NCI-H82 treated with DMSO at 0.1 percent for 48 hours (cell line): ENCODE data around the gene LMX1B.

Source experiments
- DNase-seq: peaks from one replicate; lab custom pipeline; 2025; ENCODE audit not compliant: unreplicated experiment; lab: John Stamatoyannopoulos, UW

LMX1B gene

GRCh38 chr9:126630458-126631237 is 16.9 kb downstream of the LMX1B start:
- no peak for DNase-seq

GRCh38 chr9:126631254-126631653 is 17.5 kb downstream of the LMX1B start:
- DNase-seq, result no peak

DNA sequence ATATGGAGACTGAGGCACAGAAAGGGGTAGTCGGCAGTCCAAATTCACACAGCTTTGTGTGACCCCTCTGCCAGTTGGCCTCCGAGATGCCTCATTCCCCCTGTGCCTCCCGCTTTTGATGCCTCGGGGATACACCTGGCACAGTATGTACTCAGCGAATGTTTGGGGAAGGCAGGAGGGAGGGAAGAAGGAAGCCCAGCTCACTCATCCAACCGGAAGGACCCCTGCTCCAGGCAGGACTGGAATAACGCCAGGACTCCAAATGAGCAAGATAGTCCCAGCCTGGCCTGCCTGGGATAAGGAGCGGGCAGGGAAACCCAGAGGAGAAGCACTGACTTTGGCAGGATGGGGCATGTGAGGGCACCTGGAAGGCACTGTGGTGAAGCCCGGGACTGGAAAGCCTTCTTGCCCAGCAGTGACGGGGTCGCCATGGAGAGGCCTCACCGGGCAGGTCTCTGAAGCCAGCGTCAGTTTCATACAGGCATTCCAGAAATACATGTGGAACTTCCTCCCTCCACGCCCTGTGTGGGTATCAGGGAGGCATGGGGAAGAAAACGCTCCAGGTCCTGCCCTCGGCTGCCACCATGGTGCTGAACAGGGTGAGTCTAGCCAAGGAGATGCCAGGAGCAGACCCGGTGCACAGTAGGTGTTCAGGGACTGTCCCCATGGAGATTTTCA is 20.3 kb downstream of the LMX1B start:
- DNase-seq, result no peak

GRCh38 chr9:126635061-126635460 is 21.3 kb downstream of the LMX1B start:
- DNase-seq, result no peak

DNA sequence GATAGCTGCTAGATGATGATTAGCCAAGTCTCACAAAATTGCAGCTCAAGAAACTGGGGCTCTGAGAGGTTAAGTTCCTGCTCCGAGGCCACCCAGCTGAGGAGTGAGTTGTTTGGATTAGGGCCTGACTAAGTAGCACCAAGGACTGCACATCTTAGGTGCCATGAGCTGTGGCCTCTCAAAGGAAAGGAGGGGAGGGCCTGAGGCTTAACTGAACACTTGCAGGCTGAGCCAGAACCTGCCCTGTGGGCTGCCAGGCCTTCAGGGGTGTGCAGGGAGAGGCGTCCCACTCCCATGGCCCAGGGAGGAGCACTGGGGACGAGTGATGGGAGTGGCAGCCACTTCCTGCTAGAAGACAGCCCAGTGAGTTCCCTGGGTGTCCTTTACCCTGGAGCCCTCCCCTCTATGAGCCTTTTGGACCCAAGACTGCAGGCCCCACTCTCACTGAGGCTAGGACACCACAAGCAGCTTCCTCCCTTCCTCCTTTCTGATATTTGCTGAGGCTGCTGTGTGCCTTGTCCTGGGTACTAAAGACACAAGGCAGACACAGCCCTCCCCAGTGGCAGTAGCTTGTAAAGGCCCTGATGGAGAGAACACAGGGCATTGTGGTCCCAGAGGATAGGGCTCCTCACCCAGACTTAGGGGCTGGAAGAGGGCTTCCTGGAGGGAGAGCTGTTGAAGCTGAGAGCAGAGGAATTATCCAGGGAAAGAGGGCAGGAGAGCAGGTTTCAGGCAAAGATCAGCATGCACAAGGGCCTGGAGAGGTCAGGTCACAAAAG is 22.1 kb downstream of the LMX1B start:
- no peak for DNase-seq

DNA sequence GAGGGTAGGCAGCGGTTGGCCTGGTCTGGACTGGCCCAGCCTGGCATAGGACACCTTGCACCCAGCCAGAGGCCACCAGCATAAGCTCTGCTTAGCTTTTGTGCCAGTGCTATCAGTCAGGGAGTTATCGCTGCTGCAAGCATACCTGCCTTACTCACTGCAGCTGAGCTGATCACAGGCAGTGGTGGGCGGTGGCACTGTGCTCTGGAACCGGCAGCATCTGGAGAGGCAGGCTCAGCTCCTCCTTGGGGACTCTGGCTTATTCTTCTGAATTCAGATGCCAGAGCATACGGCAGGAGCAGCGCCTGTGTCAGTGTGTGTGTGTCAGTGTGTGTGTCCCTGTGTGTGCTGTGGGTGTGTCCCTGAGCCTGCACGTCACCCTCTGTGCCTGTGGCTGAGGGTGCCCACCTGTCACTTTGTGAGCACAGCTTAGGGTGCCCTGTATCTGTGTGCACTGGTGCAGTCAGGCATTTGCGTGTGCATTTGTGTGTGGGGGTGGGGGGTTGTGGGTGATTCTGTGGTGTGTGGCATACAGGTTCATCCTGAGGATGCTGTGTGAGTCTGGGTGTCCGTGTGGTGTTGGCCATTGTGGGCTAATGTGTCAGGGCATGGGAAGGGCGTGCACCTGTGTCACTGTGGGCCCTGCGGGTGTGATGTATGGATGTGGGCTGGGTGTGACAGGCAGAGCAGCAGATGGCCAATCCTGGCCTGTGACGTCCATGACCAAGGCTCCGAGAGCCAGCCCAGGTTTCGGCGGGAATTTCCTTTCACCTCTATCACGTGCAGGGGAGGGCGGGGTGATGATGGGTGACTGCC is 23.5 kb downstream of the LMX1B start:
- DNase-seq, result no peak

DNA sequence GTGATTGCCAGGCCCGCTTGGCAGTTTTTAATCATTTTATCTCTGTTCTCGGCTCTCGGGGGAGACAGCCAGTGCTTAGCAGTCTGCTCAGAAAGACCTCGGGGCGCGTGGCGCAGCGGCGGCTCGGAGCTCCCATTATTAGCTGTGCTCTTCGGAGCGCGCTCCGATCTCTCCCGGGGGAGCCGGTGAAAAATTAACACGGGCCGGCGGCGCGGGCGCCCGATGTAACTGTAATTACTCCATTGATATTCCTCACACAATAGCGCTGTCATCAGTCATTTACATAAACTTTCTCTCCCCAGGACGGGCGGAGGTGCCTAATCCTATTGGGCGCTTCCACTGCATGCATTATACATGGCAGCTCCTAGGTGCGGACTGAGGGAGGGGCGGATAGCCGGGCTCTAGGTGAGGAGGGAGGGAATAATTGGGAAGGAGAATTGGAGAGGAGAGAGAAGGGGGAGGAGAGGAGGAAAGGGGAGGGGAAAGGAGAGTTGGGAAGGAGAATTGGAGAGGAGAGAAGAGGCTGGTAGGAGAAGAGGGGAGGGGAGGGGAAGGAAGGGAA is 24.9 kb downstream of the LMX1B start:
- DNase-seq, result peak; percentile 19

DNA sequence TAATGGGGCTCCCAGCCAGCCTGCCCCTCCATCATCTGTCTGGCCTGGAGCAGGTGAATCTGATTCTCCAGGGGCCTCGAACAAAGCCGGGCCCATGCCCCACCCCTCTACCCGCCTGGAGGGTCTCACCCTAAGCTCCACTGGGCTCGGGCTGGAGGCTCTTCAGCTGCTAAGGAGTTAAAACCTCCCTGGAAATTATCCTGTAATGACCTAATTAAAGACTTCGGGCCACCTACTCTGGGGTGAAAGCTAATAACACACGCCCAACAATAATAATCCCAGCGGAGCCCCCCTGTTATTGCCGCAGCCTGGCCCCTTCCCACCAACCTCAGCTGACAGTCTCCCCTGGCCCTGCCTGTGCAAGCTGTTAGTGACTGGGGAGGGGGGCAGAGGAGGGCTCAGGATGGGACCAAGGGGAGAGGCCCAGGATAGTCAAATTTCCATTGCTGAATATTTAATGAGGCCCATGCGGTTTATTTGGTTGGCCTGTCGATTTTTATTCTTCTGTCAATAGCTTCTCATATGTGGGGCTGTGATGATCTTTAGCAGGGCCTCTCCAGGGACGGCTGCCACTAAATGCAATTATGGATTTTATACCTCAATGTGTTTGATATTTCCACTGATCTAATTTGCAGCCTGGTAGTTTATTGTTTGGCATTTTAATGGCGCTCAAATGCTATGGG is 25.7 kb downstream of the LMX1B start:
- DNase-seq, result no peak

- no peak for DNase-seq
Observed at GRCh38 chr9:126641118-126641851, 27.6 kb downstream of the LMX1B start.

DNA sequence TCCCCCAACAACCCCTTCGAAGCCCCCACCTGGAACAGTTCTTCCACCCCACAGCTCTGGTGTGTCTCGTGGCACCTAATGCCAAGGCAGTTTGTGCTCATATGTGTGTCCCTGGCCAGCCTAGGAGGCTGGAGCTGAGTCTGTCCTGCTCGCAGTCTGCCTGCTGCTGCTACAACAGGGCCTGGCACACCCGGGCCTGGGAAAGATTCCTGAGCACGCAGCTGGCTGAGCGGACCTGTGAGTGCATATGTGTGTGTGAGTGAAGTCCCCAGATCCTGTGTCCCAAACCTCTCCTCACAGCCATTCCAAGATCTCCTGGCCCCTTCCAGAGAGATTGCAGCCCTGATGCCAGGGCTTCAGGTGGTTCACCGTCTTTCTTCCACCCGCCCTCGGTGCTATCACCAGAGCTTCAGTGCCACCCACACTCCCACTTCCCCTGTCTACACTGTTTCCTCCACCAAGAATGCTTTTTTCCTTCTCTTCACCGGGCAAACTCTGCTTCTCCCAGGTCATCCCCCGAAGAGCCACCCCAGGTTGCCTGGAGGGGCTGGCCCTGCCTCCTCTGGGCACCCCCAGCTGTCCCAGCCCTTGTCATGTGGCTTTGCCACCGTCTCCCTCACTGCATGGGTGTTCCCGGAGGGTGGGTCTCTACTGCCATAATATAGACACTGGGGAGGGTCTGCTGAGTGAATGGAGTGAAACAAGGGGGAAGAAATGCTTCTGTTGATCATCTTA is 28.4 kb downstream of the LMX1B start:
- no peak for DNase-seq

GRCh38 chr9:126642839-126643238 is 29.1 kb downstream of the LMX1B start:
- no peak for DNase-seq

DNA sequence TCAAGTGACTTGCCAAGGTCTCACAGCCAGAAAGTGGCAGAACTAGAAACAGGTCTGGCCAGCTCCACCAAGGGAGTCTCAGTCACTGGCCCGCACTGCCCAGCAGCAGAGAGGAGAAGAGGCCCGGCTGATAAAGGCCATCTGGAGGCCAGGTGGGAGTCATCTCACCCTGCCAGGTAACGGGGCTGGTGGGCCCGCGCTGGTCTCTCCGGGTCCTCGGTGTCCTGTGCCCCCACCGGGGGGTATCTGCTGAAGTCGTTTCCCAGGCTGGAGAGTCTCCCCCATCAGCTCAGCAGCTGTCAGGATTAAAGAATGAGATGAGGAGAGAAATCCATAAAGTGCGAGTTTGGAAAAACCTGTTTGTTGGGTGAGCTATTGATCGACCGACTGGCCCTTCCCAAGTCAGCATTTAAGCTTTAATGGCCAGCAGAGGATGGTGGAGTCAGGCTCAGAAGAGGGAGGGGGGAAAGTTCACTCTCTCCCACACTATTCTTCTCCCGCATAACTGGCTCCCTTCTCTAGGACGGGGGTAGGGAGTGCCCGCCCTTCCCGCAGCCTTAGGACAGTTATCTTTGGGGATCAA is 30.3 kb downstream of the LMX1B start:
- no peak for DNase-seq

- DNase-seq, result no peak
Observed at GRCh38 chr9:126646162-126646561, 32.4 kb downstream of the LMX1B start.

DNA sequence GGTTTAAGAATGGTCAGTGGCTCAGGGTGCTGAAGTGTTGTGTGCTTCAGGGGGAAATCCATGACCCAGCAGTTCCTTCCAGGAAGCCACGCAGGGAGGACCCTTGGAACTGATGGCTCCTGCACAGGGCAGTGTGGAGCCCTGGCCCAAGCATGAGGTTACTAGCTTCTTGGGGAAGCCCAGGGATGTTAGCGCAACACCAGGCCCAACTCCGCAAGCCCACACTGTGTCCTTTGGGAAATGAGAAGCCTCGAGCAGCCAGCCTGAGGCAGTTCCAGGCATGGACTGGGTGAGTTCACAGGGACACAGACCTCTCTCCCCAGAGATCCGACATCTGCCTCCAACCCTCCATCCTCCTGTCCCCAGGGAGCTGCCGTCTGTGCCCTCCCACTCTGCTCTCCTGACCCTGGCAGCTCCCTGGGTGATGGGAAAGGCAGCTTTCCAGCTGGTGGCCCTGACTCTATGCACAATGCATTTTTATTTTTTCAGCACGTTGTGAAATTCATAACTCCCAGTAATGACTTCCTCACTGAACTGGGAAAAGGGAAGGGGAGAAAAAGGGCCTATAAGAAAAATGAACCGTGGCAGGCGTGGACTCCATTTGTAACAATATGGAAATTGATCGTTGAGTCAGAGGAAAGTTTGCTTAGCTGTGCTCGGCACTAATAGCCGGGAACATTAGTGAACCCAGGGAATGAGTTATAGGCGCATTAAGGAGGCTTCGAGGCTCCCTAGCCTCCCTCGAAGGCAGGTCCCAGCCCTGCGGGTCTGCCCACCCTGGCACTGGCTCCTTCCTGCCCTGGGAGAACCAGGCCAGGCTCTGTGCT is 34.1 kb downstream of the LMX1B start:
- no peak for DNase-seq

GRCh38 chr9:126649477-126649876 is 35.7 kb downstream of the LMX1B start:
- no peak for DNase-seq

GRCh38 chr9:126650404-126651341 is 36.9 kb downstream of the LMX1B start:
- DNase-seq, result no peak
